Measurements from ENCODE around the gene RPN2.
A peak's percentile ranks its signal among the peaks of the same experiment; 100 is the strongest.

Gene RPN2

DNA sequence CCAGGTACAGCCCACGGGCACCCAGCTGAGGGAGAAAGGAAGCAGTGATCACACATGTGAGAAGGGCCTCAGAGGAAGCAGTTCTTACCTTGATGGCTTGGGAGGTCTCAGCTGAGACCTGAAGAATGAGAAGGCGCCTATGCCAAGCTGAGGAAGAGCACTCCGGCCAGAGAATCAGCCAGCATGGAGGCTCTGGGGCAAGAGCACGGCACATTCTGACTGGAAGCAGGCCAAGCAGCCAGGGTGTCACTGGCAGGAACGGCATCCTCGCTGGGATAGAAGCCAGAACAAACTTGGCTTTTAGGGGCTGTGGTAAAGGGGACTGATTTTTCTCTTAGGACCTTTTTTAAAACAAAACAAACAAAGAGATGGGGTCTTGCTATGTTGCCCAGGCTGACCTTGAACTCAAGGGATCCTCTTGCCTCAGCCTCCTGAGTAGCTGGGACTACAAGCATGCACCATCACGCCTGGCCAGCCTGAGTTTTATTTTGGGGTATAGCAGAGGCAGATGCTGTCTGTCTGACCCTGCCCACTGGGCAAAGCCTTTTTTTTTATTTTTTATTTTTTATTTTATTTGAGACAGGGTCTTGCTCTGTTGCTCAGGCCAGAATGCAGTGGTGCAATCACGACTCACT is 64.9 kb downstream of the RPN2 start:
- no peak for ATAC-seq

DNA sequence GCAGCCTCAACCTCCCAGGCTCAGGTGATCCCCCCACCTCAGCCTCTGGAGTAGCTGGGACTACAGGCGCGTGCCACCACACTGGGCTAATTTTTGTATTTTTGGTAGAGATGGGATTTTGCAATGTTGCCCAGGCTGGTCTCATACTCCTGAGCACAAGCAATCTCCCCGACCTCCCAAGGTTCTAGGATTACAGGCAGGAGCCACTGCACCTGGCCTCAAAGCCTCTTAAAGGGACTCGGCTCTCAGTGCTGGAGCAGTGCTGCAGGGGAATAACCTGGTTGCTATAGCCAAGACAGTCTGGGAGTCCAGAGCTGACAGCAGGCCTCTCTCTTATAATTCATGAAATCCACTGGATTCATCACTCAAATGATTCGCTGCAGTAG is 65.4 kb downstream of the RPN2 start:
- ATAC-seq: no peak

- ATAC-seq: no peak
Measured at GRCh38 chr20:37245216-37246150, 66.4 kb downstream of the RPN2 start.

- no peak for ATAC-seq
Measured at GRCh38 chr20:37246736-37247135, 67.6 kb downstream of the RPN2 start.

- no peak for ATAC-seq
Measured at GRCh38 chr20:37247547-37247946, 68.4 kb downstream of the RPN2 start.

DNA sequence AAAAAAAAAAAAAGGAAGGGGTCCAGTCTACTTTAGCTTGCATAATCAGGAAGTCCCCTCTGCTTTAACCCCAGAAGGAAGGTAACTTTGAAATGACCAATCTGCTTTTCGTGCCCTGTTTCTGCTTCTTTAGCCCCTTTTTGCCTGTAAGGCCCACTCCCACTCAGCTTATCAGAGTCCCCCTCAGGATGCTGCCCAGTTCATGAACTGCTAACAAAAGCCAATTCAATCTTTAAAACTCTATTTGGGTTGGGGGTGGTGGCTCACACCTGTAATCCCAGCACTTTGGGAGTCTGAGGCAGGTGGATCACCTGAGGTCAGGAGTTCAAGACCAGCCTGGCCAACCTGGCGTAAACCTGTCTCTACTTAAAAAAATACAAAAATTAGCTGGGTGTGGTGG is 70.2 kb downstream of the RPN2 start:
- ATAC-seq: no peak

DNA sequence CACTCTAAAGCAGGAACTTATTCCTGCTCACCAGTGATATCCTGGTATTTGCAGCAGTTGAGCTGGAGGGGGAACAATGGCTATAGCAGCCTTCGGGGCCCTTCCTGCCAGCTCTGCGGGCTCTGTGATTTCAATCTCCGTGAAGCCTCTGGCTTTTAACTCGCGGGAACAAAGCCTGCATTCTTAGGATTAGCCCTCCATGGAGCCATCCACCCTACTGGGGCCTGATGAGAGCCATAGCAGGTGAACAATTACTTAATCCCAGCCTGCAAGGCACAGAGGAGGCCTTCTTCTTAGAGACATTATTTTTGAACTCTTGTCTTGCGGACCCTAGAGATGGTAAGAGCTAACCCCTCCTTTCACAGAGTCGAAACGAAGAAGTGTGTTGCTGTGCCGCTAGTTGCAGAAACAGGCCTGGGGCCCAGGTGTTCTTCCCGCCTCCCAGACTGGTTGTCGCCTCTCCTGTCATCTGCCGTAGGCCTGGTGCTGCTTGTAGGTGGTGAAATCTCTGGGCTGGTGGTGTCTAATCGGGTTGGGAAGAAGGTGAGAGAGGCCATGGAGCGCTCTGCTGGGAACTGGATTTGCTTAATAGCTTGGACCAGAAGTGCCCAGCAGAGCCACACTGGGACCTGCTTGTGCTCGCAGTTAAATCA is 72.8 kb downstream of the RPN2 start:
- ATAC-seq: no peak

GRCh38 chr20:37253087-37253486 is 74.0 kb downstream of the RPN2 start:
- ATAC-seq: no peak

DNA sequence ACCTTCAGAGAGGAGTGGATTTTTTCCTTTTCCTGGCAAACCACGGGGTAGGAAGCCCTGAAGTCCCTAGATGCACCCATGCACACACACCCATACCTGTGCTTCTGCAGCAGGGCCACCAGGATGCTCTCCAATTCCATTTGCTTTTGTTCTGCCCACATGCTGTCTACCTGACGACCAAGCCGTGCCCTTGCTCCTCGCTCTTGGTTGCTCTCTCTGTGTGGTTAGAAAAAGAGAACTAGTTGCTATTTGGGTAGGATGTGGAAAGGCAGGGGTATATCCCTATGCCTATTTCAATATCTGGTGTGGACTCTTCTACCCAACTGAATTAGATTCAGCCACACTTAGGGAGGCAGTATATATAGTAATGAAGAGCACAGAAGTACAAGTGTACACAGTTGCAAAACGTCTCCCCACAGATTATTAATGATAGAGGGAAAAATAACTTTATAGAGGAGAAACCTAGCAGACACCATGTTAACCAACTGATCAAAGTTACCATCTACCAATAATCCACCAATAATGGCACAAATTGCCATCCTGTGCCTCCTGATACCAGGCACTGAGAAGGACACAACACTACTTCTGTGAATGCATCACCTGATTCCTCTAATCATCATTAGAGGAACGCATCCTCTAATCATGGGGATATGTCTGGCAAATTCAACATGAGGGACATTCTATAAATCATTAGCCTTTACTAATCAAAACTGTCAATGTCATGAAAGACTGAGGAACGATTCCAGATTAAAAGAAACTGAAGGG is 75.2 kb downstream of the RPN2 start:
- no peak for ATAC-seq

- ATAC-seq: no peak
Measured at GRCh38 chr20:37256286-37256685, 77.2 kb downstream of the RPN2 start.

DNA sequence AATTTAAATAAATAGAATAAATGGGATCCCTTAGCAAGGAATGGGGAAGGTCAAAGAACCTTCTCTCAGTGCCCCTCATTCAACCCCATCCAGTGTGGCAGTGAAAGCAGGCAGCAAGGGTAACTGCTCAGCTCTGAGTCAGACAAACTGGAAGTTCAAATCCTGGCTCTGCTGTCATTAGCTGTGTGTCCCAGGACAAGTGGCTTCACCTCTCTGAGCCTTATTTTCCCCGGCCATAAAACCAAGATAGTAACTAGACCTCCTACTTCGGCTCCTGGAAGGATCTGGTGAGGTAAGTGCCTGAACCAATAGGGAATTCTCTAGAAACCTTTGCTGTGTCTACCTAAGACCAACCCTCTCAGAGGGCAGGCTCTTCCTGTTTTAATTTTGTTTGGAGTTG is 78.4 kb downstream of the RPN2 start:
- ATAC-seq: no peak

DNA sequence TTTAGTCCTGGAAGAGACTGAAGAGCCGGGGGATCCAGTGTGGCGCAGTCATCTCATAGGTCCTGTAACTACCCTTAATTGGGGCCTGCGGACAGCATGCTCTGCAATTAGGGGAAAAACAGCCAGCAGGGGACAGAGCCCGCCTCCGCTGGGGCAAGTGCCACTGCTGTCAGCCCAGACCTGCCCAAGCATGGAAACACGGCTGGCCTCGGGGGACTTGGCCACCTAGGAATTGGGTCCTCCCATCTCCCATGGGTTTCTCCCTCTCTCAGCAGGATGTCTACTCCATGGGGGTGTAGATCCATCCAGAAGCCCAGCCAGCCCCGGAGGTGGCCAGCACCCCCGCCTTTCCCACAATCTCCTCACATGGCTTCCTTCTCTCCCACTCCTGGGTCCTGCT is 78.9 kb downstream of the RPN2 start:
- no peak for ATAC-seq

GRCh38 chr20:37259031-37259430 is 79.9 kb downstream of the RPN2 start:
- no peak for ATAC-seq

DNA sequence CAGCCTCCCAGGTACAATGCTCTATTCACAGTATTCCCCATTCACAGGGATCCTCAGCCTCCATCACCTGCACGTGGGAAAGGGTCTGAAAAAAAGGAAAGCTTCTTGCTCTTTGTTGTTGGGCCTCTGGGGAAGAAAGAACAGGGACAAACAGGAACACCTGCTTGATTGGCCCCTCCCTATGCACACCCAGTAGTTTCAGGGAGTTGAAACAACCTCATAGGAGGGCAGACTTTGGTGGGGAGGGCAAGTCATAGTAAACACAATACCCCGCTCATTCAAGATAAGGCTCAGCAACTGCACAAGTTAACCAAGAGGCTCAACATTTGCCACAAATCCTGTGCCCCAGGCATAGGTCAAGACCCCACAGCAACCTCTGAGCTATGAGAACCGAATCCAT is 80.7 kb downstream of the RPN2 start:
- ATAC-seq: no peak

- no peak for ATAC-seq
Measured at GRCh38 chr20:37260923-37261322, 81.8 kb downstream of the RPN2 start.

- no peak for ATAC-seq
Measured at GRCh38 chr20:37261714-37262113, 82.6 kb downstream of the RPN2 start, which contains the start of gene GHRH. GHRH (minus strand) TSS chr20:37261814; CDS start chr20:37256889, 4,925 bp downstream.

- ATAC-seq: no peak
Measured at GRCh38 chr20:37262505-37262904, 83.4 kb downstream of the RPN2 start.

DNA sequence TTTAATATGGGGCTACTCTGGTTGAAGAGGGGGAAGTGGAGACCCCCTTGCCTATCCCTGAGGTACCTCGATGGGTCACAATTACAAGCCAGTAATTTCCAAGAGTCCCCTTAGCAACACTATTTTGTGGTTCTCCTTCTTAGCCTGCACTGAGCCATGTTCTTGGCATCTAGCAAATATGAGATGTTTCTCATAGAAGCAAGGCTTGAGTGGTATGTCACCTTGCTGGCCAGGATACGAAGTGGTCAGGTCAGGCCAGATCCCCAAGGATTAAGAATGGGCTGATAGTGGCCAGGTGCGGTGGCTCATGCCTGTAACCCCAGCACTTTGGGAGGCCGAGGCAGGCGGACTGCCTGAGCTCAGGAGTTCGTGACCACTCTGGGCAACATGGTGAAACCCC is 84.6 kb downstream of the RPN2 start:
- no peak for ATAC-seq

DNA sequence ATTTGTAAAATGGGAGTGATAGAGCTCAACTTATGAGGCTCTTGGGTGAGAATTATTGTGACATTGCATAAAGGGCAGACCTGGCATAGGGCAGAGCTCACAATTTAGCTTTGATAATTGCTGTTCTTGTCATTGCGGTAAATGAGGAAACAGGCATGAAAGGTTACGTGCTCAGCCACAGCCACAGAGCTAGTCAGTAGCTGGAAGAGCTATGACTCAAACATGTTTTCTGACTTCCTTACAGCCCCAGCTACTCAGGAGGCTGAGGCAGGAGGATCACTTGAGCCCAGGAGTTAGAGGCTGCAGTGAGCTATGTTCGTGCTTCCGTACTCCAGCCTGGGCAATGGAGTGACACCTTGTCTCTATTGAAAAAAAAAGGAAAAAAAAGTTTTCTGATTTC is 86.0 kb downstream of the RPN2 start:
- peak; percentile 63 to 64 for ATAC-seq

- ATAC-seq: no peak
Measured at GRCh38 chr20:37266940-37267666, 88.0 kb downstream of the RPN2 start.

GRCh38 chr20:37267667-37268313 is 88.7 kb downstream of the RPN2 start:
- no peak for ATAC-seq
